Measurements from ENCODE around the gene ADRB2.

GRCh38 chr5:148860599-148860998 is 34.2 kb downstream of the ADRB2 start:
- TF ChIP-seq POLR2AphosphoS5 (IDR thresholded peaks at IDR 0.05; ENCODE audit: low read depth) (no peak), CTCF (IDR thresholded peaks at IDR 0.05; ENCODE audit: insufficient read depth, low read length) (no peak), SPI1 (IDR thresholded peaks at IDR 0.05; ENCODE audit: borderline replicate concordance, low read depth) (no peak)
